Measurements from ENCODE around the gene DSG3.
"Not testable (repeated sequence)": the region's sequence is repeated elsewhere in the genome, so short reads cannot be mapped to it uniquely, and the experiment has no call there.

DSG3 gene

GRCh38 chr18:31506024-31506742, 58.6 kb downstream of the DSG3 start:
- DNase-seq (ENCODE audit: low read depth): peak; percentile 8
- H3K4me3 ChIP-seq (ENCODE audit: low read length): no peak overlapping the region
- peak; percentile 25; the same call in 1 of the 2 replicates for TF ChIP-seq CTCF (conservative IDR thresholded peaks at IDR 0.05; ENCODE audit: low read length)

- H3K4me3 ChIP-seq (ENCODE audit: low read length); DNase-seq (ENCODE audit: low read depth): not testable (repeated sequence)
These were observed 59.6 kb downstream of the DSG3 start for GRCh38 chr18:31507124-31507523.

- DNase-seq (ENCODE audit: low read depth): no peak
- no peak overlapping the region for H3K4me3 ChIP-seq (ENCODE audit: low read length)
- TF ChIP-seq CTCF (conservative IDR thresholded peaks at IDR 0.05; ENCODE audit: low read length): no peak
These were observed 61.2 kb downstream of the DSG3 start for GRCh38 chr18:31508781-31509180.

GRCh38 chr18:31509571-31509970, 62.0 kb downstream of the DSG3 start:
- TF ChIP-seq CTCF (conservative IDR thresholded peaks at IDR 0.05; ENCODE audit: low read length): no peak
- H3K4me3 ChIP-seq (ENCODE audit: low read length): no peak overlapping the region
- DNase-seq (ENCODE audit: low read depth): no peak

- H3K4me3 ChIP-seq (ENCODE audit: low read length): no peak overlapping the region
- DNase-seq (ENCODE audit: low read depth): no peak
- no peak for TF ChIP-seq CTCF (conservative IDR thresholded peaks at IDR 0.05; ENCODE audit: low read length)
These were observed 62.8 kb downstream of the DSG3 start for GRCh38 chr18:31510319-31510718.

GRCh38 chr18:31511098-31511497, 63.6 kb downstream of the DSG3 start:
- TF ChIP-seq CTCF (conservative IDR thresholded peaks at IDR 0.05; ENCODE audit: low read length): no peak
- no peak overlapping the region for H3K4me3 ChIP-seq (ENCODE audit: low read length)
- DNase-seq (ENCODE audit: low read depth): no peak

- TF ChIP-seq CTCF (conservative IDR thresholded peaks at IDR 0.05; ENCODE audit: low read length): no peak
- DNase-seq (ENCODE audit: low read depth): peak; percentile 25
- H3K4me3 ChIP-seq (ENCODE audit: low read length): no peak overlapping the region
These were observed 64.7 kb downstream of the DSG3 start for GRCh38 chr18:31512203-31512764.

Measured in AG10803 (cell line).